ENCODE data around the gene FA2H.

Gene FA2H

GRCh38 chr16:74700116-74700437, 74.5 kb downstream of the FA2H start:
- no peak for TF ChIP-seq CTCF (IDR thresholded peaks at IDR 0.05; ENCODE audit: low read depth, low read length)
- peak overlapping the region; percentile 86 for H3K4me3 ChIP-seq (ENCODE audit: low read depth, low read length)
- in situ Hi-C loops (cut with HindIII; ENCODE audit: low sequenced_read_pairs) = no loop called here
- no peak for DNase-seq (ENCODE audit: low read depth, low spot score)

GRCh38 chr16:74699666-74700065, 75.0 kb downstream of the FA2H start:
- no peak for DNase-seq (ENCODE audit: low read depth, low spot score)

GRCh38 chr16:74698222-74698621, 76.4 kb downstream of the FA2H start:
- H3K4me3 ChIP-seq (ENCODE audit: low read depth, low read length) = no peak overlapping the region
- in situ Hi-C loops (cut with HindIII; ENCODE audit: low sequenced_read_pairs) = no loop called here
- no peak for TF ChIP-seq CTCF (IDR thresholded peaks at IDR 0.05; ENCODE audit: low read depth, low read length)
- no peak for DNase-seq (ENCODE audit: low read depth, low spot score)

More at GRCh38 chr16:74699666-74700065, 75.0 kb downstream of the FA2H start:
- TF ChIP-seq CTCF (IDR thresholded peaks at IDR 0.05; ENCODE audit: low read depth, low read length) = no peak
- in situ Hi-C loops (cut with HindIII; ENCODE audit: low sequenced_read_pairs) = no loop called here
- H3K4me3 ChIP-seq (ENCODE audit: low read depth, low read length) = peak overlapping the region; percentile 86

- peak; percentile 87 for DNase-seq (ENCODE audit: low read depth, low spot score)
- no peak for TF ChIP-seq CTCF (IDR thresholded peaks at IDR 0.05; ENCODE audit: low read depth, low read length)
- in situ Hi-C loops (cut with HindIII; ENCODE audit: low sequenced_read_pairs) = no loop called here
- H3K4me3 ChIP-seq (ENCODE audit: low read depth, low read length) = peak overlapping the region; percentile 34
These were observed 78.9 kb downstream of the FA2H start for GRCh38 chr16:74695450-74696422.

GRCh38 chr16:74691093-74691855, 83.3 kb downstream of the FA2H start:
- no peak for DNase-seq (ENCODE audit: low read depth, low spot score)
- no peak for TF ChIP-seq CTCF (IDR thresholded peaks at IDR 0.05; ENCODE audit: low read depth, low read length)
- H3K4me3 ChIP-seq (ENCODE audit: low read depth, low read length) = no peak overlapping the region
- in situ Hi-C loops (cut with HindIII; ENCODE audit: low sequenced_read_pairs) = no loop called here

- no peak overlapping the region for H3K4me3 ChIP-seq (ENCODE audit: low read depth, low read length)
- TF ChIP-seq CTCF (IDR thresholded peaks at IDR 0.05; ENCODE audit: low read depth, low read length) = no peak
- DNase-seq (ENCODE audit: low read depth, low spot score) = no peak
- in situ Hi-C loops (cut with HindIII; ENCODE audit: low sequenced_read_pairs) = no loop called here
These were observed 92.1 kb downstream of the FA2H start for GRCh38 chr16:74682556-74682955.

Measured in astrocyte of the spinal cord (primary cell).